Amniotic stem cell (primary cell): ENCODE results near the gene FGFBP1.

Source experiments
- DNase-seq: peaks from one replicate; lab custom pipeline; 2025; lab: John Stamatoyannopoulos, UW

The FGFBP1 gene

GRCh38 chr4:15938640-15939039 lies at the start of gene FGFBP1:
TSS of gene FGFBP1 (minus strand) at chr4:15938740. CDS start at chr4:15936632, 2,108 bp downstream.
- no peak for DNase-seq

GRCh38 chr4:15988222-15988621 lies 49.7 kb upstream of the FGFBP1 start:
- no peak for DNase-seq

DNA sequence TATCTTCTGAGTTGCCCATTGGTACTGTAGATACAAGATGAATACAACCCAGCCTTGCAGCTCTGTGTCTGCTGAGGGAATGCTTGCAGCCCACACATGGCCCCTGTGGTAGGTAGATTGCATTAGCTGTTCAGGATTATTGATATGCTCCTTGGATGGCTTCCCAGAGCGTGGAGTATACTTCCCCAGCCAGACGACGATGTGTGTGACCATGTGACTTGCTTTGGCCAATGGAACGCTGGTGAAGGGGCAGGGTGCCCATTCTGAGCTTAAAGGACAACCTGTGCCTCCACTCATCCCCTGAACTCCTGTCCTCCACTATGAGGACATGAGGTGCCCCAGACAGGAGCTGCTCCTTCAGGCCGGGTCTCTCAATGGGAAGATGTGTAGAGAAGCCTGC lies 48.4 kb upstream of the FGFBP1 start:
- DNase-seq: no peak

DNA sequence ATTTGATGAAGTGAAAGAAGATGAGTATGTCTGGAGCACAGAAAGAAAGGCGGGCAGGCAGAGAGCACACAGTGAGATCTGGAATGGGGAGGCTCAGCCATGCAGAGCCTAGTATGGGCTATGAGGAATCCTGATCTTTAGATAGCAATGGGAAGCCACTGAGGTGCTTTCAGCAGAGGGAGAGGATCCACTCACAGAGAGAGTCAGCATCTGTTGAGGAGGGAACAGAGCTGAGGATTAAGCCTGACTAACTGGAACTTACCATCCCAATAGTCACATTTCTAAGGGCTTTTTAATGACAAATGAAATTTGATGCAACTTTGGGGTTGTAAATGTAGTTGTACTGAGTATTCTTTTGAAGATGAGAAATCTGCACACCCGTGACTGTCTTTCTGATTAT lies 45.1 kb upstream of the FGFBP1 start:
- DNase-seq: no peak

GRCh38 chr4:15982842-15983524 lies 44.4 kb upstream of the FGFBP1 start:
- no peak for DNase-seq

DNA sequence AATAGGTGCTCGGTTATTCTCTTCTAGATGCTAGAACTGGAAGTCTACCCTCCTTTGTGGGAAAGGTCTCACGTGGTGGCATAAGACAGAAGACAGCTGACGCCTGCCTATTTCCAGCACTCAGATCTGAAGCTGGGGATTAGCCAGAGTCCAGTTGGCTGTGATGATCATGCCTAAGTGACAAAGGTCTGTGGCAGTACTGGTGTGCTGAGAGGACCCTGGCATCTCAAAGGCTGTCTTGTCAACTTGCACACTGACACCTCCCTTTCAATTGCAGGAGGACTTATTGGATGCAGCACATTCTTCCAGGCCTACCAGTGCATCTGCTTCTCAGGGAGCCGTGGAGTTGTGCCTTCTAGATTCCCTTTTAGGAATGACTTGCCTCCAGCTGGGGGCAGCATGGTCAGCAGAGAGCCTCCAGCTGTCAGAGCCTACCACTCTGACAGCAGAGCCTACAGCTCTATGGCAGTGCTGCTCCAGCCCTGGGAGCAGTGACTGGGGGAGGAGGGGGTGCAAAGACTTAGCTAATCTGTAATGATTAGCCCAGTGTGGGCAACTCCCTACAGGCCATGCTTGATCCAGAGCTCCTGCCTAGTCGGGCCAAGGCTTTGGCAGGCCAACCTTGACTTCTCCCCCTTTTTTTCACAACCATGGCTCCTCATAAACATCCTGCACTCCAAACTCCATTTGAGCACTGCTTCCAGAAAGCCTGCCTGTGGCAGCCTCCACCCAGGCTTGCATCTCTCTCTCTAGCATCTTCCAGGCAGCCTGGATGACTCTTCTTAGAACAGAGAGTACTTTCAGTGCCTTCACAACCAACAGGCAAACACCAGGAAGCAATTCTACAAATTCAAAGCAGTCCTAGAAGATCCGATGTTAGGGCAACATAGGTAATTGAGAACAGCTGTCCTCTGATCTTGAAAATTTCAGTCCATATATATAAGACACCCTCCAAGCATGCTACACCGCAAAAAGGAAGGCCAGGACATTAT lies 38.2 kb upstream of the FGFBP1 start:
- no peak for DNase-seq

- DNase-seq: no peak
These were observed 32.7 kb upstream of the FGFBP1 start for GRCh38 chr4:15971068-15971801.

DNA sequence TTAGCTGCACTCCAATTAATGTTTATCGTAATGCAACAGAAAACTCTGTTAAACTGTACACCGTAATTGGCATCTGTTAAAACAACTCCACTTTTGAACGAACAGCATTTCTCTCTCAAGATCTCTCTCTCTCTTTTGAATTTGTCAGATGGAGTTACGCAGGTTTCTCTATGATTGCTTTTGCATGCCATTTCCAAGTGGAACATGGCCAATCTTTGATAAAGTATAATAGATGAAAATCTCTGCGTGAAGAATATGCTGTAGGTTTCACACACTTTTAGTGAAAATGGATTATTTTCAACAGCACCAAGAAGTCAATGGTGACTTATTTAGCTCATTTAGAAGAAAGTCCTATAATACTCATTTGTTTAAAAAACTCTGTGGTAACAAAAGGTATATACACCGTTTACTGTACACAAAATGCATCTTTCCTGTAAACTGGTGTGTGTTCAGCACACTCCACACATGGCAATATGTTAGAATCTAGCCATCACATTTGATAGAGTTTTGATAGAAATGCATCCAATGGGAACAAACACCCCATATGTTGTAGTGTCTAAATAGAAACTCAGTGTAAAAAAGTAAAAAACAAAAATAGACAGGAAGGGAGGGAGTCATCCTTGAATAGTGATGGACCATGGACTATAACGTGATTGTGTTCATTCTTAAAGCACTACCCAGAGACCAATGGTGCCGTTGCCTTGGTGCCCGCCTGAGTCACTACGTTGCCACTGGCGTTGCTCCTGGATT lies 30.2 kb upstream of the FGFBP1 start:
- no peak for DNase-seq

DNA sequence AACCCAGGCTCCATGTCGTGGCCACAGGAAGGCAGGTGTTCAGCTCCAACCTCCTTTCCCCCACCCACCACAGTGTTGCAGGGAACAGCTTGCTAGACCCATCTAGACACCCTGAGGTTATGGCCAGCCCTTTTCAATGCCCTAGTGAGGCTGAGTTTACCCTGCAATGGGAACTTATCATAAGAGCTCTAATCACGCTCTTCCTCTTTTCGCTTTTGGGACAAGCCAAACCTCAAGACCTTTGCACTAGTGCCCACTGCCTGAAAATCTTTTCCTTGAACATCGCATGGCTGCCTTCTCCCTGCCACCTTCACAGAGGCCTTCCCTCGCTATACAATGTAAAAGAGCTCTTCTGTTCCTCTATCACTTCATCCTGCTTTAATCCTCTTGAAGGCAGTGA lies 26.8 kb upstream of the FGFBP1 start:
- no peak for DNase-seq

- DNase-seq: no peak
These were observed 25.6 kb upstream of the FGFBP1 start for GRCh38 chr4:15964159-15964558.

DNA sequence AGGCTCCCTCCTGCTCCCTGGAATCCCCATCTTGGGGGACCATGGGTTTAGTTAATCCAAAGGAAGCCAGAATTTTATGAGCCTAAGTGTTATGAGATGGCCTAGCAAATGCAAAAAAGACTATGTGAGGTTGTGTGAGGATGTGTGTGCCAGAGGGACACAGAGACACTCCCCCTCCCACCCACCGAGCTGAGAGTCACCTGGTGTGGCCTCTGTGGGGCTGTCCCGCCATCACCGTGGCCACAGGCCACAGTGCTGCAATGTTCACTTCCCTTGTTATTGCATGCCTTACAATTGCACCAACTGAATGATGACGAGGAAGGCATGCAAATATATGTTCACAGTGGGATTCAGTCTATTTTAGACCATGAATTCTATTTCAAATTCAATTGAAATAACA lies 25.0 kb upstream of the FGFBP1 start:
- no peak for DNase-seq

DNA sequence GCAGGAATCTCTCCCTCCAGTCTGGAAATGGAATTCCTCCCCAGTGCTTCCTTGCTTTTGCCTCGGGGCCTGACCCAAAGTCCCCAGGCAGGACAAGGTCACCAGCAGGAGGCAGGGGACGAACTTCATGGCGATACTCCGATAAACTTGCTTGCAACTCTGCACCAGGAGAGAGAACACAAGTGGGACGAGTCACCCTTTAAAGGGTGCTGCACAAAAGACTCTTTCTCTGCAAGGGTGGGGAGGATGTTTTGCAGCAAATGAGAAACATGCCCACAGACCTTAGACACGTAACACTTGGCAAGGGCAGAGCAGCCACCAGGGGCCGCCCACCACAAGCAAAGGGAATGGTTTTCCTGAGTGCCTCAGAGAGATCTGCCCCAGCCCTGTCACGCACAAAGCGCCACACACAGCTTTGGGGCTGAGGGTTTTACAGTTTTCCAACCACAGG lies 24.5 kb upstream of the FGFBP1 start, which contains the start of gene FGFBP2:
Gene FGFBP2 (minus strand): TSS at position 175 of the 451 bp plus-strand sequence. CDS start 46 bp downstream, at position 129.
- DNase-seq: peak; percentile 34

- DNase-seq: no peak
These were observed 23.4 kb upstream of the FGFBP1 start for GRCh38 chr4:15961781-15962510.

DNA sequence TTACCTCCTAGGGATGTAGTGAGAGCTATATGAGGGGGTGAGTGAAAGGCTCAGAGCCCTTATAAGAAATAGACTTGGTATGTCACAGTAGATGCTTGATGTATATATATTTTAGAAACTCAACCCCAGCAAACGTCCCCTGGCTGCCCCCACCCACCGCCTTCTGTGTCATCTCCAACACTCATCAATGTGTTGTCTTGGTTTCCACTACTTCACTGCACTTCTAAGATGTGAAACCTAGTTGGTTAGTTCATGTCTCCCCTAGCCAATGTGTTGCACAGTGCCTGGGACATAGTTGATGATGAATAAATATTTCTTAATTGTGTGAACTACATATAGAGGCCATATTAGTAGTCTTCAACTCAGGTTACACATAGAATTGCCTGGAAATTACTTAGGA lies 20.0 kb upstream of the FGFBP1 start:
- DNase-seq: no peak

- DNase-seq: peak; percentile 29
These were observed 17.8 kb upstream of the FGFBP1 start for GRCh38 chr4:15956179-15956850.

- DNase-seq: no peak
These were observed 17.1 kb upstream of the FGFBP1 start for GRCh38 chr4:15955670-15956069.

GRCh38 chr4:15953625-15954024 lies 15.1 kb upstream of the FGFBP1 start:
- DNase-seq: no peak

- DNase-seq: no peak
These were observed 13.2 kb upstream of the FGFBP1 start for GRCh38 chr4:15951781-15952180.

GRCh38 chr4:15948826-15949225 lies 10.3 kb upstream of the FGFBP1 start:
- no peak for DNase-seq

GRCh38 chr4:15947684-15948083 lies 9.1 kb upstream of the FGFBP1 start:
- no peak for DNase-seq
